HepG2 (cell line): ENCODE results near the gene GPX1. TPM values are rescaled to one million over a fixed set of nuclear protein-coding genes. Genes with fewer than 3 reads are reported as not detected.

ENCODE experiments used
- BHLHE40 ChIP-seq: IDR thresholded peaks from 2 replicates; pipeline ENCODE4 v1.6.1; 2011; ENCODE audit warnings: low read length, improper control_type of control experiment
- GATAD2A ChIP-seq: IDR thresholded peaks from 2 replicates; pipeline ENCODE4 v1.6.1; 2016
- HNRNPLL ChIP-seq: fragments of 200-400 bp; formaldehyde crosslinking; IDR thresholded peaks from 2 replicates; pipeline ENCODE4 v1.6.1; 2017; ENCODE audit warnings: mild to moderate bottlenecking, low read depth, low read length; ENCODE audit not compliant: poor library complexity, severe bottlenecking
- KDM2A ChIP-seq: sonication (generic); formaldehyde crosslinking; IDR thresholded peaks from 2 replicates; pipeline ENCODE4 v1.4.0; 2020; ENCODE audit warnings: low read depth, missing genetic modification reagents, borderline replicate concordance
- MED13 ChIP-seq: sonication (generic); formaldehyde crosslinking; IDR thresholded peaks from 2 replicates; pipeline ENCODE4 v1.5.0; 2020; ENCODE audit warnings: missing genetic modification reagents
- NFE2L1 ChIP-seq: sonication (generic); formaldehyde crosslinking; IDR thresholded peaks from 2 replicates; pipeline ENCODE4 v1.4.0; 2020; ENCODE audit warnings: missing genetic modification reagents, mild to moderate bottlenecking, borderline replicate concordance
- TP53 ChIP-seq: sonication (generic); formaldehyde crosslinking; conservative IDR thresholded peaks from 2 replicates; pipeline ENCODE4 v1.4.0; 2020; ENCODE audit warnings: missing genetic modification reagents
- ZNF546 ChIP-seq: sonication (generic); formaldehyde crosslinking; conservative IDR thresholded peaks from 2 replicates; pipeline ENCODE4 v1.8.1; 2023; ENCODE audit warnings: mild to moderate bottlenecking, missing genetic modification reagents
- ZNF83 ChIP-seq: sonication (generic); formaldehyde crosslinking; IDR thresholded peaks from 2 replicates; pipeline ENCODE4 v1.4.0; 2020; ENCODE audit warnings: missing genetic modification reagents, mild to moderate bottlenecking, borderline replicate concordance
- polyA plus RNA-seq, 8 experiments: library from polyadenylated mRNA; depleted of rRNA in 3 of 8; stranded (reverse) in 7 of 8; unstranded in 1 of 8; fragments of >200 nt; fragmentation: Illumina TruSeq in 4 of 8; extraction: Trizol in 4 of 8; gene quantifications; 2 replicates each; pipeline versions ENCODE4 v1.2.1 to v1.2.3, GENCODE V29; 2011 to 2016; ENCODE audit warnings: low read depth in 4 of 8, missing spikeins in 1 of 8, mixed read lengths in 1 of 8; ENCODE audit not compliant: insufficient read depth in 1 of 8
- total RNA-seq, 5 experiments: library from RNA; depleted of rRNA; stranded (reverse); fragments of >200 nt; fragmentation: Illumina TruSeq; extraction: Trizol; gene quantifications; 2 replicates each; pipeline ENCODE4 v1.2.3, GENCODE V29; 2016; ENCODE audit warnings: low read depth in 1 of 5
- TF ChIP-seq, protein P1 (sequence below): sonication (generic); formaldehyde crosslinking; IDR thresholded peaks from 2 replicates; pipeline ENCODE4 v1.4.0; 2020; ENCODE audit warnings: missing genetic modification reagents, borderline replicate concordance
- TF ChIP-seq, protein P2 (sequence below): sonication (generic); formaldehyde crosslinking; IDR thresholded peaks from one replicate; pipeline ENCODE4 v1.5.1; 2020; ENCODE audit warnings: mild to moderate bottlenecking, missing genetic modification reagents; ENCODE audit errors: not compliant biosample characterization

The GPX1 gene
- total and polyA plus RNA-seq, 2 of the 13 experiments (the other 11 are each of a cell fraction or from before 2014, with no cell fraction given), result 149 to 168 TPM

DNA sequence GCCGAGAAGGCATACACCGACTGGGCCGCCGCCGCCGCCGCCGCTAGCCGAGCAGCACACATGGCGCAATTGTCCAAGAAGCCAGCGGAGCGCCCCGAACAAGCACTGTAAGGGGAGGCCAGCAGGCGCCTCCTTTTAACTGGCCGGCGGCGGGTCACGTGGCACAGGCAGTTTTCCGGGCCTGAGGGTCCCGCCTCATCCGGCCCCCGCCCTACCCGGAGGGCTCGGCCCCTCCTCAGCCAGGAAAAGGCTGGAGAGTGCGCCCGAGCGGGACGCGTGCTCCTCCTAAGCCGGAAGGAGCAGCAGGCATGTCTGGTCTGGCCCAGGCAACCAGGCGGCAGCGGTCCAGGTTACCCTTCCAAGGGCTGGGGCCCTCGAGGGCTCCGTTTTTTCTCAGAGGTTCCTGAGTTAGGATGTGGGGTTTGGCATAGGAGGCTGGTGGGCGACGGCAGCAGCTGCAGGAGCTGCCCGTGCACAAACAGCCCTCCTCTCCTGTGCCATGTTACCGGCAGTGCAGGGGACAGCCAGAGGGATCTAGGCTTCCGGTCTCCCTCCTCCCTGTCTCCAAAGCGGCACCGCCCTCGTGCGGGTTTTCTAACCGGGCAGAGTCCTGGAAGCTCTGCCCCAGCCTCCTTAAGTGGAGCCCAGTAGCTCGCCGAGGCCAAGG, at the start of gene GPX1 (continued):
- TF ChIP-seq, protein P1, sequence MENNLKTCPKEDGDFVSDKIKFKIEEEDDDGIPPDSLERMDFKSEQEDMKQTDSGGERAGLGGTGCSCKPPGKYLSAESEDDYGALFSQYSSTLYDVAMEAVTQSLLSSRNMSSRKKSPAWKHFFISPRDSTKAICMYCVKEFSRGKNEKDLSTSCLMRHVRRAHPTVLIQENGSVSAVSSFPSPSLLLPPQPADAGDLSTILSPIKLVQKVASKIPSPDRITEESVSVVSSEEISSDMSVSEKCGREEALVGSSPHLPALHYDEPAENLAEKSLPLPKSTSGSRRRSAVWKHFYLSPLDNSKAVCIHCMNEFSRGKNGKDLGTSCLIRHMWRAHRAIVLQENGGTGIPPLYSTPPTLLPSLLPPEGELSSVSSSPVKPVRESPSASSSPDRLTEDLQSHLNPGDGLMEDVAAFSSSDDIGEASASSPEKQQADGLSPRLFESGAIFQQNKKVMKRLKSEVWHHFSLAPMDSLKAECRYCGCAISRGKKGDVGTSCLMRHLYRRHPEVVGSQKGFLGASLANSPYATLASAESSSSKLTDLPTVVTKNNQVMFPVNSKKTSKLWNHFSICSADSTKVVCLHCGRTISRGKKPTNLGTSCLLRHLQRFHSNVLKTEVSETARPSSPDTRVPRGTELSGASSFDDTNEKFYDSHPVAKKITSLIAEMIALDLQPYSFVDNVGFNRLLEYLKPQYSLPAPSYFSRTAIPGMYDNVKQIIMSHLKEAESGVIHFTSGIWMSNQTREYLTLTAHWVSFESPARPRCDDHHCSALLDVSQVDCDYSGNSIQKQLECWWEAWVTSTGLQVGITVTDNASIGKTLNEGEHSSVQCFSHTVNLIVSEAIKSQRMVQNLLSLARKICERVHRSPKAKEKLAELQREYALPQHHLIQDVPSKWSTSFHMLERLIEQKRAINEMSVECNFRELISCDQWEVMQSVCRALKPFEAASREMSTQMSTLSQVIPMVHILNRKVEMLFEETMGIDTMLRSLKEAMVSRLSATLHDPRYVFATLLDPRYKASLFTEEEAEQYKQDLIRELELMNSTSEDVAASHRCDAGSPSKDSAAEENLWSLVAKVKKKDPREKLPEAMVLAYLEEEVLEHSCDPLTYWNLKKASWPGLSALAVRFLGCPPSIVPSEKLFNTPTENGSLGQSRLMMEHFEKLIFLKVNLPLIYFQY (CRISPR knock-in tag), result 0 out of 2 replicates have a peak, but pooled peaks have one; percentile 23
- TF ChIP-seq ZNF546 (CRISPR knock-in tag), result peak; percentile 86; the same call in 1 of the 2 replicates
- TF ChIP-seq GATAD2A (CRISPR knock-in tag), result peak; percentile 69; the same call in 1 of the 2 replicates
- TF ChIP-seq HNRNPLL, result peak; percentile 80
- TF ChIP-seq BHLHE40, result peak; percentile 57; the same call in 1 of the 2 replicates
- TF ChIP-seq, protein P2, sequence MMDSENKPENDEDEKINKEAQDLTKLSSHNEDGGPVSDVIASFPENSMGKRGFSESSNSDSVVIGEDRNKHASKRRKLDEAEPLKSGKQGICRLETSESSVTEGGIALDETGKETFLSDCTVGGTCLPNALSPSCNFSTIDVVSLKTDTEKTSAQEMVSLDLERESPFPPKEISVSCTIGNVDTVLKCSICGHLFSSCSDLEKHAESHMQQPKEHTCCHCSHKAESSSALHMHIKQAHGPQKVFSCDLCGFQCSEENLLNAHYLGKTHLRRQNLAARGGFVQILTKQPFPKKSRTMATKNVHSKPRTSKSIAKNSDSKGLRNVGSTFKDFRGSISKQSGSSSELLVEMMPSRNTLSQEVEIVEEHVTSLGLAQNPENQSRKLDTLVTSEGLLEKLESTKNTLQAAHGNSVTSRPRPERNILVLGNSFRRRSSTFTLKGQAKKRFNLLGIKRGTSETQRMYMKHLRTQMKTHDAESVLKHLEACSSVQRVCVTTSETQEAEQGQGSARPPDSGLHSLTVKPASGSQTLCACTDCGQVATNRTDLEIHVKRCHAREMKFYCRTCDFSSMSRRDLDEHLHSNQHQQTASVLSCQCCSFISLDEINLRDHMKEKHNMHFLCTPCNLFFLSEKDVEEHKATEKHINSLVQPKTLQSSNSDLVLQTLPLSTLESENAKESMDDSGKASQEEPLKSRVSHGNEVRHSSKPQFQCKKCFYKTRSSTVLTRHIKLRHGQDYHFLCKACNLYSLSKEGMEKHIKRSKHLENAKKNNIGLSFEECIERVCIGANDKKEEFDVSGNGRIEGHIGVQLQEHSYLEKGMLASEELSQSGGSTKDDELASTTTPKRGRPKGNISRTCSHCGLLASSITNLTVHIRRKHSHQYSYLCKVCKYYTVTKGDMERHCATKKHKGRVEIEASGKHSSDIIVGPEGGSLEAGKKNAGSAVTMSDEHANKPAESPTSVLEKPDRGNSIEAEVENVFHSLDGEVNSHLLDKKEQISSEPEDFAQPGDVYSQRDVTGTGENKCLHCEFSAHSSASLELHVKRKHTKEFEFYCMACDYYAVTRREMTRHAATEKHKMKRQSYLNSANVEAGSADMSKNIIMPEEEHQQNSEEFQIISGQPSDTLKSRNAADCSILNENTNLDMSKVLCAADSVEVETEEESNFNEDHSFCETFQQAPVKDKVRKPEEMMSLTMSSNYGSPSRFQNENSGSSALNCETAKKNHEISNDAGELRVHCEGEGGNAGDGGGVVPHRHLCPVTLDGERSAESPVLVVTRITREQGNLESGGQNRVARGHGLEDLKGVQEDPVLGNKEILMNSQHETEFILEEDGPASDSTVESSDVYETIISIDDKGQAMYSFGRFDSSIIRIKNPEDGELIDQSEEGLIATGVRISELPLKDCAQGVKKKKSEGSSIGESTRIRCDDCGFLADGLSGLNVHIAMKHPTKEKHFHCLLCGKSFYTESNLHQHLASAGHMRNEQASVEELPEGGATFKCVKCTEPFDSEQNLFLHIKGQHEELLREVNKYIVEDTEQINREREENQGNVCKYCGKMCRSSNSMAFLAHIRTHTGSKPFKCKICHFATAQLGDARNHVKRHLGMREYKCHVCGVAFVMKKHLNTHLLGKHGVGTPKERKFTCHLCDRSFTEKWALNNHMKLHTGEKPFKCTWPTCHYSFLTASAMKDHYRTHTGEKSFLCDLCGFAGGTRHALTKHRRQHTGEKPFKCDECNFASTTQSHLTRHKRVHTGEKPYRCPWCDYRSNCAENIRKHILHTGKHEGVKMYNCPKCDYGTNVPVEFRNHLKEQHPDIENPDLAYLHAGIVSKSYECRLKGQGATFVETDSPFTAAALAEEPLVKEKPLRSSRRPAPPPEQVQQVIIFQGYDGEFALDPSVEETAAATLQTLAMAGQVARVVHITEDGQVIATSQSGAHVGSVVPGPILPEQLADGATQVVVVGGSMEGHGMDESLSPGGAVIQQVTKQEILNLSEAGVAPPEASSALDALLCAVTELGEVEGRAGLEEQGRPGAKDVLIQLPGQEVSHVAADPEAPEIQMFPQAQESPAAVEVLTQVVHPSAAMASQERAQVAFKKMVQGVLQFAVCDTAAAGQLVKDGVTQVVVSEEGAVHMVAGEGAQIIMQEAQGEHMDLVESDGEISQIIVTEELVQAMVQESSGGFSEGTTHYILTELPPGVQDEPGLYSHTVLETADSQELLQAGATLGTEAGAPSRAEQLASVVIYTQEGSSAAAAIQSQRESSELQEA (CRISPR knock-in tag), result peak; percentile 14
- no peak for TF ChIP-seq NFE2L1 (CRISPR knock-in tag)
- TF ChIP-seq MED13, result peak; percentile 80
- no peak for TF ChIP-seq ZNF83 (CRISPR knock-in tag)
- peak; percentile 99 for TF ChIP-seq KDM2A (CRISPR knock-in tag)
- TF ChIP-seq TP53 (CRISPR knock-in tag), result peak; percentile 95
